Natural killer cell treated with Interleukin-12 subunit alpha and Interleukin-12 subunit beta and Interleukin-15 and Interleukin-18, amount 100 ng/mL, for 72 hours (primary cell): ENCODE results near the gene OLFM4. TPM values are rescaled to one million over a fixed set of nuclear protein-coding genes. Genes with fewer than 3 reads are reported as not detected.

Experiments used
- ATAC-seq, 2 donors: fragments of 150-1000 bp; cut with Tn5 transposase in 1 of 2; sonication (Bioruptor Pico), chemical (Tn5 transposase) in 1 of 2; 2 replicates each; pipeline ENCODE4 v1.10.0; 2021
- DNase-seq: peaks from one replicate; pipeline ENCODE4 v3.0.0; 2022; ENCODE audit warnings: low spot score
- H3K27ac Mint-ChIP-seq, 2 donors: 1 replicate in 1 of 2; 2 replicates in 1 of 2; pipeline ENCODE4 v1.8.0; 2022; ENCODE audit warnings: mixed read lengths in 2 of 2, mild to moderate bottlenecking in 1 of 2, moderate library complexity in 1 of 2
- H3K27me3 Mint-ChIP-seq, 2 donors: 1 replicate in 1 of 2; 2 replicates in 1 of 2; pipeline ENCODE4 v1.8.0; 2022; ENCODE audit warnings: mixed read lengths in 2 of 2
- H3K36me3 Mint-ChIP-seq: one replicate; pipeline ENCODE4 v1.8.0; 2022; ENCODE audit warnings: mixed read lengths
- H3K4me1 Mint-ChIP-seq, 2 donors: 1 replicate in 1 of 2; 2 replicates in 1 of 2; pipeline ENCODE4 v1.8.0; 2022; ENCODE audit warnings: low read depth in 2 of 2, mixed read lengths in 2 of 2, mild to moderate bottlenecking in 1 of 2
- H3K4me3 Mint-ChIP-seq: one replicate; pipeline ENCODE4 v1.8.0; 2022; ENCODE audit warnings: mixed read lengths
- H3K9me3 Mint-ChIP-seq: 2 replicates; pipeline ENCODE4 v1.8.0; 2022; ENCODE audit warnings: mixed read lengths
- total RNA-seq, 2 donors: library from RNA; stranded (reverse); gene quantifications; one replicate each; pipeline ENCODE4 v1.2.3, GENCODE V29; 2022

The OLFM4 gene
- total RNA-seq, 2 donors from 2014 or later: not detected

DNA sequence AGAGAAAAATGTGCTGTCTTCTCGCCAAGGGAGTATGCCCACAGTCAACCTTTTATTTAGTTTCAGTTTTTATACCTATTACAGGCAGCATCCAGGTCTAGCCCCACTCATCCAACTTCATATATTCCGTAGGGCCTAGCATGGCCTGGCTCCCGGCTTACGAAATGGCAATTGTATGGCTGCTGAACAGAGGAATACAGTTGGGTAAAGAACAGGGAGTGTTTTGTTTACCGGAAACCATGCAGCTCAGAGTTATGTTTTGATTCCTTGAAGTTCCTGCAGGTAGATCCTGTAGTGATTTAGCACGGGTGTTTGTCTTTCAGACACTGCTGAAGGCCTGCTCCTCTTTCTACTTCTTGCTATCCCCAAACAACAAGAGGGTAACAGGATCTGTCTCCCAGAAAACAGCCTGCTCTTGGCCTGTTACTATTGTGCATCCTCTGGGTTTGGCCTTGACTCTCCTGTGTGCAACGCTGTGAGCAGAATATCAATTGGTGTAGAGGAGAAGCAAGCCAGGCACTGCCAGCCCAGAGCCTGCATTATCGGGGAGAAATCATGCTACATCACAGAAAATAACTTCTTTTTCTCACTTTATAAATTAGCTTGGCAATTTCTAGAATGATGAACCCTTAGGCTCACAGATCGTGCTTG is 32.4 kb downstream of the OLFM4 start:
- Mint-ChIP-seq H3K9me3 (no peaks in the 10 kb centered on the region), H3K36me3 (no peaks in the 10 kb centered on the region), H3K4me1 (no peaks in the 10 kb centered on the region), H3K4me3 (no peak overlapping the region), H3K27me3 (peaks cover 8 to 19% of the 10 kb centered on the region in 2 donors), H3K27ac (no peak overlapping the region)
- ATAC-seq (no peak), DNase-seq (no peak)

DNA sequence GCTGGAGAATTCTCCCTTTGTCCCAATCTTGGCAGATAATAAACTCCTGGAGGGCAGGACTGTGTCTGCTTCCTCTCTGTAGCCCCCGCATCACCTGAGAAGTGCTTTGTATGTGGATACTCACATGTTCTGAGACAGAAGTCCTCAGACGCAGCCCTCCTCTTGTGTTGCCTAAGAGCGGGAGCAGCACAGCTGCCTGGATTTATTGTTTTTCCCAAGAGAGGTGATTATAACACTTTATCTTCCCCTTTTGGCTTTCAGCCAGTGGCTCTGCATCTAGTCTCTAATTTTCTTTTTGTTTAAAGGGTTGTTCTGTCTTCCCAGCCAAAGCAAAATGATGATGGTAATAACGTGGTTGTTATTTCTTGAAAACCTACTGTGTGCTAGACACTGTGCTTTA is 36.1 kb downstream of the OLFM4 start:
- Mint-ChIP-seq H3K27ac (no peak overlapping the region), H3K4me3 (no peak overlapping the region), H3K27me3 (peaks cover 8 to 28% of the 10 kb centered on the region in 2 donors), H3K36me3 (no peaks in the 10 kb centered on the region), H3K4me1 (no peaks in the 10 kb centered on the region), H3K9me3 (no peaks in the 10 kb centered on the region)
- ATAC-seq (no peak), DNase-seq (no peak)

DNA sequence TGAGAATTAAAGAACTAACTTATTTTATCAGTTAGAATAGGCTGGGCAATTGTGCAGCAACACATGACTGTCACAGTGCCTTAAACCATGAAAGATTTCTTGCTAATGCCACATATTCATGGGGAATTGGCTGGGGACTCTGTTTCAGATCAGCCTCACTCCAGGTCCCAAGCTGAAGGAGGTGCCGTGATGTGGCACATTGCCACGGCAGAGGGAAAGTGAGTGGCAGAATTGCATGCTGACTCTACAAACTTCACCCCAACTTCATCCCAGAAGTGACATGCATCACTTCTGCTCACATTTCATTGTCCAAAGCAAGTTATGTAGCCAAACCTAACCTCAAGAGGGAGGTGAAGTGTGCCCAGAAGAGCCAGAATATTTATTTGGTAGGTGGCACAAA is 37.8 kb downstream of the OLFM4 start:
- Mint-ChIP-seq H3K27ac (no peak overlapping the region), H3K9me3 (no peaks in the 10 kb centered on the region), H3K27me3 (peaks cover 8 to 32% of the 10 kb centered on the region in 2 donors), H3K36me3 (no peaks in the 10 kb centered on the region), H3K4me1 (no peaks in the 10 kb centered on the region), H3K4me3 (no peak overlapping the region)
- ATAC-seq (no peak), DNase-seq (no peak)

DNA sequence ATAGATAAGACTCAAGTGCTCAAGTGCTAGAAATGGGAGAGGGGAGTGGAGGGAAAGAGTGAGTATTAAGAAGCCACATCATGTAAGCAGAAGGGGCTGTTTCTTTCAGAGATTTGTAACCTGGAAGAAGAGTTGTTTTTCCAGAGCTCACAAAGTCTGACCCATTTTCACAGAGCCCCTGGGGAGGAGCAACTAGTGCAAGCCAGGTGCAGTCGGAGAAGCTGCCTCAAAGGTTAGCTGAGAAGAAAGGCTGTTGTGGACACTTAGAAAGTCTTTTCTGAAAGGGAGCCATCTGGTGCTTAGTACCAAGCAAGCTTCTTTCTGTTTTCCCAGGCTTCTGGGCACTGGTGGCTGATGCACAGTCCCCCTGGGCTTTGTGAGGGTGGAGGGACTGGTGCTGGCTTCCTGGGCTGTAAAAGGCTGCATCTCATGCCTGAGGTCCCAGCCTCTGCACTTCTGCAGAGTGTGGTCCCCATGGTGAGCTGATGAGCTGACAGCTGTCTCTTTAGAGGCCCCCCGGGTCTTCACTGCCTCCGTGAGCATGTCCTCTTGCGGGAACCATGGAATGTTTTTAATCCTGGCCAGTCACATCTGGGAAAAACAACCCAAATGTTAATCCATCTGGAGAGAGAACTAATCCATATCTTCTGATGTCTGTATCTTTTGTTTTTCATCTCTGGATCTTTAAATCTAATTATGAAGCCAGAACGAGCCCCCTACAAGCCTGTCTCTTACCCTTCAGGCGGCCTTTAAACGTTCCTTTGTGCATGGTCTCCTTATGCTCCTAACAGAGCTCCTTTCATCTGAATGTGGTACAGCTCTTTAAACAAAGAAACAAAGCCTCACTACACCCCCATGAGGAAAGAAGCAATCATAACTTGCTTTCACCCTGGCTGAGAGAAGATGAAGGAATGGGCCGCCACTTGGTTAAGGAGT is 40.2 kb downstream of the OLFM4 start:
- no peak overlapping the region for H3K27ac Mint-ChIP-seq
- H3K4me3 Mint-ChIP-seq: no peak overlapping the region
- H3K36me3 Mint-ChIP-seq: no peaks in the 10 kb centered on the region
- no peaks in the 10 kb centered on the region for H3K4me1 Mint-ChIP-seq
- DNase-seq (no peak), ATAC-seq (no peak)
- peaks cover 8 to 27% of the 10 kb centered on the region in 2 donors for H3K27me3 Mint-ChIP-seq
- H3K9me3 Mint-ChIP-seq: no peaks in the 10 kb centered on the region

DNA sequence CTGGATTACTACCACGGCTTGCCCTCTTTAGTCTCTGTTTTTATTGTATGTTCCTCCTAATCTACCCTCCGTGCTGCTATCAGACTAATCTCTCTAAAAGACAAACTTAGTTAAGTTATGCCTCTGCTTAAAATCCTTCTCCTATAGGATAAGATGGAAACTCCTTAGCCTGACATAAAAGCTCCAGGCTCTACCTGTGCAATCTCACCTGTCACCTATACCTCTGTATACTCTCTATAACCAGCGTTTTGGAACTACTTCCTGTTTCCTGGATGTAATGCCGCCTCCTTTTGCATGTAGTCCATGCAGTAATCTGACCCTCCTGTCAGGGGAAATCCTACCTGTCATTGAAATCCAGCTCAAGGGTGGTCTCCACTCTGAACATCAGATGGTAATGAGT is 41.2 kb downstream of the OLFM4 start:
- H3K4me3 Mint-ChIP-seq: no peak overlapping the region

DNA sequence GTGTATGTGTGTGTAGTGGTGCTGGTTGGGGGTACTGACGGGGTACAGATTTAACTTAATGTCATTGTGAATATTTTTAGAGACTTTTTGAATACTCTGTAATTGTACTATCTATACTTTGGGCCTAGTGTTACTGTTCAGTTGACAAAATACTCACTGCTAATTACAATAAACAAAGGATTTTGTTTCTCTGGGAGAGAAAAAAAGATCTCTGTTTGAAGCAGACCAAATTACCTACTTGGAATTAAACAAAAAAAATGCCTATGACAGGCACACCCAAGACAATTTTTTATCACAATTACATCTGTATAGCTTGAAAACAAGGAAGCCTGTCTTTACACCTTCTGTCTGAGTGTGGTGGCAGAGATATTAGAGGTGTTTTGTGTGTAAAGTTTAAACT is 45.1 kb downstream of the OLFM4 start:
- Mint-ChIP-seq H3K9me3 (no peaks in the 10 kb centered on the region), H3K36me3 (no peaks in the 10 kb centered on the region), H3K4me1 (no peaks in the 10 kb centered on the region), H3K27ac (no peak overlapping the region), H3K27me3 (peaks cover 3 to 13% of the 10 kb centered on the region in 2 donors), H3K4me3 (no peak overlapping the region)
- ATAC-seq (no peak), DNase-seq (no peak)

More for the DNA sequence above, 41.2 kb downstream of the OLFM4 start:
- DNase-seq (no peak), ATAC-seq (no peak)
- Mint-ChIP-seq H3K9me3 (no peaks in the 10 kb centered on the region), H3K4me1 (no peaks in the 10 kb centered on the region), H3K36me3 (no peaks in the 10 kb centered on the region), H3K27me3 (peaks cover 3 to 18% of the 10 kb centered on the region in 2 donors), H3K27ac (no peak overlapping the region)

DNA sequence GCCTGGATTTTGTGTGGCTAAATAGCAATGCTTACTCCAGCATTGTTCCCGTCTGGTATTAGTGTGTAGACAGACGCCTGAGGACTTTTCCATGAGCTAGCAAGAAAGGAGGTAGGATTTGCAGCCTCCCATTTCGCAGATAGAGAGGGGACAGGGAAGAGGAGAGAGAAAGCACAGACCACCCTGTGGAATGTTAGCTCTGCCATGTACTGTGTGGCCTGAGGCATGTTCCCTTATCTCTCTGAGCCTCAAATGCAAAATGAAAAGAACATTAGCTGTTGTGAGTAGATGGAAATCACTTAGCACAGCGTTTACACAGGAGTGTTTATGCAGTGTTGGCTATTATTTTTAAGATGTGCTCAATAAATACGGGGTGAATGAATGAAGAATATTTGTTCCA is 45.5 kb downstream of the OLFM4 start:
- DNase-seq: no peak
- no peaks in the 10 kb centered on the region for H3K36me3 Mint-ChIP-seq
- no peak for ATAC-seq
- no peaks in the 10 kb centered on the region for H3K4me1 Mint-ChIP-seq
- no peaks in the 10 kb centered on the region for H3K9me3 Mint-ChIP-seq
- no peak overlapping the region for H3K4me3 Mint-ChIP-seq
- peaks cover 6 to 13% of the 10 kb centered on the region in 2 donors for H3K27me3 Mint-ChIP-seq
- H3K27ac Mint-ChIP-seq: no peak overlapping the region

GRCh38 chr13:53075356-53076041 is 46.9 kb downstream of the OLFM4 start:
- Mint-ChIP-seq H3K27ac (no peak overlapping the region), H3K27me3 (peaks cover 5 to 7% of the 10 kb centered on the region in 2 donors), H3K4me3 (no peak overlapping the region), H3K36me3 (no peaks in the 10 kb centered on the region), H3K9me3 (no peaks in the 10 kb centered on the region), H3K4me1 (no peaks in the 10 kb centered on the region)
- ATAC-seq (no peak), DNase-seq (no peak)

DNA sequence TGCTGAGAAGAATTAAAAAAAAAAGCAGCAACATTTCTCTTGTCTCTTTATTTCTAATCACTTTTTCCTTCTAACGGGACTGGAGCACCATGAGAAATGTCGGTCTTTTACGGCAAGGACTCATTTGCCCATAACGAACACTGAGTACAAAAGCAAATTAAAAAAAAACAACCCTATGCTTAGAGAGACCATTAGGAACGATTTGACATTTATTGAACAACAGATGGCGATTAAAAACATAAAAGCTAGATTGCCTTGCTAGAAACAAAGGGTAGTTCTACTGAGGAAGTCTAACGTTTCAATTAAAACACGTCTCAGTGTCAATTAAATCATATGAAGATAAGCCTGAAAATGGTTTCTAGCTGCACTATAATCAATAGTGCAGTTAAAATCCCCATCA is 51.1 kb downstream of the OLFM4 start:
- Mint-ChIP-seq H3K4me3 (no peak overlapping the region), H3K4me1 (no peaks in the 10 kb centered on the region), H3K27me3 (peaks cover 10 to 14% of the 10 kb centered on the region in 2 donors), H3K9me3 (no peaks in the 10 kb centered on the region), H3K27ac (no peak overlapping the region), H3K36me3 (no peaks in the 10 kb centered on the region)
- DNase-seq (no peak), ATAC-seq (no peak)

DNA sequence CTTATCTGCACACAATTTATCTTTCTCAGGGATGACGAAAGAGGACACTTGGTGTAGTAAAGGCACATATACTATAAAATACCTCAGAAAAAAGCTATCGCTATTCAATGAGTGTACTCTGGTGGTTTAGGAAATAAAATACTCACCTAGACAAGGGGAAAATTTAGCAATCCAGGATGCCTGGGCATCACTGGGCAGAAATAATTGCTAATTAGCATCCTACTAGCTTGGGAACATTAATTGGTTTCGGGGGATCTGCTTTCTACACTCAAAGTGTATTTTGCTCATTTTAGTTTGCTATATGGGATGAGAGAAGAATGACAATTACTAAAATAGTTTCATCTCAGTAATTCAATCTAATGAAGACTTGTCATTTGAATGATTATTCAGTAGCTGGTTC is 60.3 kb downstream of the OLFM4 start:
- no peak overlapping the region for H3K4me3 Mint-ChIP-seq
- peaks cover 17 to 38% of the 10 kb centered on the region in 2 donors for H3K27me3 Mint-ChIP-seq
- peaks cover 7% of the 10 kb centered on the region for H3K9me3 Mint-ChIP-seq
- DNase-seq (no peak), ATAC-seq (no peak)
- no peaks in the 10 kb centered on the region for H3K4me1 Mint-ChIP-seq
- no peak overlapping the region for H3K27ac Mint-ChIP-seq
- H3K36me3 Mint-ChIP-seq: no peaks in the 10 kb centered on the region

GRCh38 chr13:53089951-53090350 is 61.3 kb downstream of the OLFM4 start:
- peaks cover 7% of the 10 kb centered on the region for H3K9me3 Mint-ChIP-seq
- peaks cover 17 to 38% of the 10 kb centered on the region in 2 donors for H3K27me3 Mint-ChIP-seq
- no peaks in the 10 kb centered on the region for H3K4me1 Mint-ChIP-seq
- no peaks in the 10 kb centered on the region for H3K36me3 Mint-ChIP-seq
- no peak for DNase-seq
- no peak overlapping the region for H3K4me3 Mint-ChIP-seq
- no peak for ATAC-seq
- H3K27ac Mint-ChIP-seq: no peak overlapping the region

DNA sequence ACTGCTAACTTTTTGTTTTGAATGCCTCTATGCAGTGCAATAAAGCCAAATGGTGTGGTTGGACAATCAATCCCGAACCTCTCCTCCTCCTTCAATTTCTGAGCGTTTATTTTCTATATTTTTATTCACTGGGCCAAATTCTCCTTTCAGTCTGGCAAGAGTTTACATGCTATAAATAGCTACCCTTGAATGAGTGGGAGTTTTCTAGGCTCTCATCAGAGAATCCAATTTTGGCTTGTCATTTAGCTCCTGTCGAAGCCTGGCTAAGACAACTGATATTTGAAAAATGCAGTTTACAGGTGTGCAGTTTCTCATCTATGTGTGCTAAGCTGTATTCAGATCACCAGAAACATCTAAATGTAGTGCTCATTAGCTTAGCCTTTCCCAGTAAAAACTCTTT is 61.8 kb downstream of the OLFM4 start:
- H3K36me3 Mint-ChIP-seq: no peaks in the 10 kb centered on the region
- H3K4me3 Mint-ChIP-seq: no peak overlapping the region
- peaks cover 7% of the 10 kb centered on the region for H3K9me3 Mint-ChIP-seq
- DNase-seq (no peak), ATAC-seq (no peak)
- no peak overlapping the region for H3K27ac Mint-ChIP-seq
- H3K4me1 Mint-ChIP-seq: no peaks in the 10 kb centered on the region
- H3K27me3 Mint-ChIP-seq: peaks cover 17 to 38% of the 10 kb centered on the region in 2 donors

- H3K9me3 Mint-ChIP-seq: peaks cover 7% of the 10 kb centered on the region
- no peak overlapping the region for H3K4me3 Mint-ChIP-seq
- H3K27me3 Mint-ChIP-seq: peaks cover 15 to 26% of the 10 kb centered on the region in 2 donors
- H3K27ac Mint-ChIP-seq: no peak overlapping the region
- H3K36me3 Mint-ChIP-seq: peaks cover under 1% of the 10 kb centered on the region
- ATAC-seq: no peak
- no peak for DNase-seq
- no peaks in the 10 kb centered on the region for H3K4me1 Mint-ChIP-seq
Measured at GRCh38 chr13:53092931-53093330, 64.3 kb downstream of the OLFM4 start.

DNA sequence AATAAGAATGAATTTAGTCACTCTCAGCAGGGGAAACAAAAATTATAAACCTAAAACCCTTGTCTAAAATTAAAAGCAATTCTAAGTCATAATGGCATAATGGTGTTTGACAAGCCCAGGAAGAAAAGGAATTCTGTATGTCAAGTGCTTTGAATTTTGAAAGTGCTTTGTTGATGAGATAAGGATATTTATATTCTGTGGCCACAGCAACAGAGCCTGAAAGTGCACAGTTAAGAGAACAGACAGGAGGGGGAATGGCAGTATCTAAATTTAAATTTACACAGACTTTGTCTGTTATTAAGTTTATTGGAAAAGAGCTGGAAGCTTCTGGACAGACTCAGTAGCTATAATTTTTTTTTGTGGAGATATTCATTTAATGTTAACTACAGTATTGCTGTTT is 69.8 kb downstream of the OLFM4 start:
- no peak for ATAC-seq
- Mint-ChIP-seq H3K9me3 (no peaks in the 10 kb centered on the region), H3K4me1 (no peaks in the 10 kb centered on the region), H3K36me3 (peaks cover 5% of the 10 kb centered on the region), H3K27ac (no peak overlapping the region), H3K27me3 (peaks cover 0 to 9% of the 10 kb centered on the region in 2 donors), H3K4me3 (no peak overlapping the region)
- DNase-seq: no peak
